WERI-Rb-1 (cell line): ENCODE measurements around the gene CHL1.

Experiments
- DNase-seq: peaks from one replicate; pipeline ENCODE4 v3.0.0-alpha.2; 2020
- H3K27ac ChIP-seq: fragments of 250-450 bp; sonication (Bioruptor Pico); 2 replicates; pipeline ENCODE4 v1.5.1; 2020; ENCODE audit warnings: mild to moderate bottlenecking, moderate library complexity
- H3K27me3 ChIP-seq: fragments of 250-450 bp; sonication (Bioruptor Pico); 2 replicates; pipeline ENCODE4 v1.5.1; 2021; ENCODE audit warnings: mild to moderate bottlenecking, low read depth, moderate library complexity; ENCODE audit not compliant: insufficient read depth, severe bottlenecking
- H3K36me3 ChIP-seq: fragments of 250-450 bp; sonication (Bioruptor Pico); 2 replicates; pipeline ENCODE4 v1.5.1; 2020; ENCODE audit warnings: mild to moderate bottlenecking, moderate library complexity
- H3K4me3 ChIP-seq: 2 replicates; pipeline ENCODE4 v1.5.1; 2011; ENCODE audit warnings: low read depth, mild to moderate bottlenecking, control low read depth, low read length
- H3K9me3 ChIP-seq: fragments of 250-450 bp; sonication (Bioruptor Pico); 2 replicates; pipeline ENCODE4 v1.5.1; 2021; ENCODE audit warnings: mild to moderate bottlenecking, moderate library complexity; ENCODE audit not compliant: severe bottlenecking
- TF ChIP-seq, protein P1 (sequence below): IDR thresholded peaks from 2 replicates; pipeline ENCODE4 v1.5.1; 2011; ENCODE audit warnings: low read depth, mild to moderate bottlenecking, control low read depth, inconsistent platforms, low read length

The CHL1 gene

DNA sequence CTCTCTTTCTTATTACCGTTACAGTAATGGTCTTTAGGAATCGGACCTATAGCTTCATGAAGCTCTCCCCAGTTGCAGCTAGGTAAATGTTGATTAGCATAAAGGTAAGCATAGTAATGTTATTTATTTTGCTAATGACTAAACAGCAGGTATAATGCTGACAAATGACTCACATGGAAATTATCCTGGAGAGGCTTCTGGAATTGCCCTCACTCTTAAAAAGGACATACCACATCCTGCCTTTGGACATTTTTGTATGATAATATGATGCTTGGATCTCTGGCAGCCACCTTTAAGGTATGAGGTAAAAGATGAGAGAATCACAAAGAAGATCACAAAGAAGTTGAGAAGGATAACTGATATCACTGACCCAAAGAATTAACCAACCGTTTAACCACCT, 238.6 kb downstream of the CHL1 start:
- H3K36me3 ChIP-seq: no peaks in the 10 kb centered on the region
- no peak for DNase-seq
- H3K9me3 ChIP-seq: no peaks in the 10 kb centered on the region
- TF ChIP-seq, protein P1, sequence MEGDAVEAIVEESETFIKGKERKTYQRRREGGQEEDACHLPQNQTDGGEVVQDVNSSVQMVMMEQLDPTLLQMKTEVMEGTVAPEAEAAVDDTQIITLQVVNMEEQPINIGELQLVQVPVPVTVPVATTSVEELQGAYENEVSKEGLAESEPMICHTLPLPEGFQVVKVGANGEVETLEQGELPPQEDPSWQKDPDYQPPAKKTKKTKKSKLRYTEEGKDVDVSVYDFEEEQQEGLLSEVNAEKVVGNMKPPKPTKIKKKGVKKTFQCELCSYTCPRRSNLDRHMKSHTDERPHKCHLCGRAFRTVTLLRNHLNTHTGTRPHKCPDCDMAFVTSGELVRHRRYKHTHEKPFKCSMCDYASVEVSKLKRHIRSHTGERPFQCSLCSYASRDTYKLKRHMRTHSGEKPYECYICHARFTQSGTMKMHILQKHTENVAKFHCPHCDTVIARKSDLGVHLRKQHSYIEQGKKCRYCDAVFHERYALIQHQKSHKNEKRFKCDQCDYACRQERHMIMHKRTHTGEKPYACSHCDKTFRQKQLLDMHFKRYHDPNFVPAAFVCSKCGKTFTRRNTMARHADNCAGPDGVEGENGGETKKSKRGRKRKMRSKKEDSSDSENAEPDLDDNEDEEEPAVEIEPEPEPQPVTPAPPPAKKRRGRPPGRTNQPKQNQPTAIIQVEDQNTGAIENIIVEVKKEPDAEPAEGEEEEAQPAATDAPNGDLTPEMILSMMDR: no peak
- H3K27ac ChIP-seq: no peak overlapping the region
- no peak overlapping the region for H3K4me3 ChIP-seq
- H3K27me3 ChIP-seq: no peaks in the 10 kb centered on the region

DNA sequence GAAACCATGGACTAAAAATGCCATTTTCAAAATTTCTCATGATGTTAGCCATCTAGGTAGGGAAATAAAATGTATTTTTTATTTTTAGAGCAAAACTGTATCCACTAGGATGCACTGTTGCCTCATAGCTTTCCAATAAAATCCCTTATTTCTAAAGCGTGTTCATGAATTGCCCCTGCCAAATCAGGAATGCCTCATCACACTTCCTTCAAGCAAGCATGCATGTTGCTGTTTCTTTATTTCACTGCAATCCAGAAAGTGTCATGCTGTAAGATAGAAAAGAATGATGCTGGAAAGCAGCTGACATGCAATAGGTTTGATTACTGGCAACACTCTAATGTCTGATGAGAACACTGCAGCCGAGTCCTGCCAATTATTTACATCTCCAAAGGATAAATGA, 239.5 kb downstream of the CHL1 start:
- no peaks in the 10 kb centered on the region for H3K9me3 ChIP-seq
- no peak overlapping the region for H3K27ac ChIP-seq
- H3K36me3 ChIP-seq: no peaks in the 10 kb centered on the region
- TF ChIP-seq, protein P1: no peak
- DNase-seq: no peak
- H3K4me3 ChIP-seq: no peak overlapping the region
- H3K27me3 ChIP-seq: no peaks in the 10 kb centered on the region

DNA sequence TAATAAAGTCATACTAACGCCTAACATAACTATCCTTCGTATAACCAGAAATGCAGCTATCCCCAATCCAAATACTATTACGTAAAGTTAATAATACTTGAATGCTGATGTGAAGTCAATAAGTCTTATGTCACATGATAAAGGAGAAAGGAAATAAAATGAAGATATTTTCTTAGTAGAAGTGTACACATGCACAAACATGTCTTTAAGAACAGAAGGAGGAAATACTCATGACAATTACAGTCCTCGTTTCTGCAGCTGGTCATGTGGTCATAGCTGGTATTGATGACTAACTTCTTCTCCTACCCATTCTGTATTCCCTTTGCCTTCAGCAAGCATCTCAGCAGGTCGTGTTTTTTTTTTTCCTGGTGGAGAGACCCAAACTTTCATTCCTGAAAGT, 244.3 kb downstream of the CHL1 start:
- no peak for DNase-seq
- Histone ChIP-seq H3K36me3 (no peaks in the 10 kb centered on the region), H3K4me3 (no peak overlapping the region), H3K27me3 (no peaks in the 10 kb centered on the region), H3K9me3 (no peaks in the 10 kb centered on the region), H3K27ac (no peak overlapping the region)
- TF ChIP-seq, protein P1: no peak

DNA sequence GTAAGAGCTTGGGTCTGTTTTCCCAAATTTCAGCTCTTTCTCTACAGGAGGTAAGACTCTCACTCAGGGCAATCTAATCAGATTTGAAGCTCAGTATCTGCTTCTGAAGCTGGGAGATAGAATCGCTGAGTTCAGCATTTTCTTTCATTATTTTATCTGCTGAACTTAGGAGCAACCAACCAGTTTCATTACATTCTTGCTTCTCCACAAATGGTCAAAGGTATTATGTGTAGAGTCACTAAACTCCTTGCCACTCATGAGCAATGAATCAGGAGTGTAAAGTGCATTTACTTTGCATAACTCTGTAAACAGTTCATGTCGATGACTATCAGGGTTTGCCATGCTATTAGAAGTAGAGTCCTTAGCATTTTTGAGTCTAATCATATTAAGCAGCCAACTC, 249.4 kb downstream of the CHL1 start:
- no peak overlapping the region for H3K27ac ChIP-seq
- H3K4me3 ChIP-seq: no peak overlapping the region
- H3K27me3 ChIP-seq: no peaks in the 10 kb centered on the region
- no peak for DNase-seq
- TF ChIP-seq, protein P1: no peak
- no peaks in the 10 kb centered on the region for H3K9me3 ChIP-seq
- H3K36me3 ChIP-seq: no peaks in the 10 kb centered on the region

DNA sequence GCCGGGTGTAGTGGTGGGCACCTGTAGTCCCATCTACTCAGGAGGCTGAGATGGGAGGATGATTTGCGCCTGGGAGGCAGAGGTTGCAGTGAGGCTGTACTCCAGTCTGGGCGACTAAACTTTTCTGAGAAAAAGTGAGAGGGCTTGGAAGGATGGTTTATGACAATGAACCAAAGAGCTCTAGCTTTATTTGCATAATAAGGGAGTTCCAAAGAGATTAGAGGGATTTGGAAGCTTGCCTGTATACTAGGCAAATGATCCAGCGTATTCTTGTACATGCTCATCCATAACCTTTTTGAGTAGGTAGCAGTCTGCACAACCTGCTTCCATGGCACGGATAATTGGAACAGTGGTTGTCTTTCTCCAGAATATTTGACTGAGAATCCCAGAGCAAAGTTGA, 251.1 kb downstream of the CHL1 start:
- Histone ChIP-seq H3K9me3 (no peaks in the 10 kb centered on the region), H3K36me3 (no peaks in the 10 kb centered on the region), H3K27me3 (no peaks in the 10 kb centered on the region), H3K27ac (no peak overlapping the region), H3K4me3 (no peak overlapping the region)
- no peak for DNase-seq
- TF ChIP-seq, protein P1: no peak

GRCh38 chr3:449711-450110, 253.1 kb downstream of the CHL1 start:
- TF ChIP-seq, protein P1: no peak
- H3K4me3 ChIP-seq: no peak overlapping the region
- H3K36me3 ChIP-seq: no peaks in the 10 kb centered on the region
- H3K27me3 ChIP-seq: no peaks in the 10 kb centered on the region
- no peak for DNase-seq
- H3K9me3 ChIP-seq: no peaks in the 10 kb centered on the region
- no peak overlapping the region for H3K27ac ChIP-seq
